Body of pancreas (tissue), 4 donors: Measurements from ENCODE around the gene FAU. TPM values are rescaled to one million over a fixed set of nuclear protein-coding genes. Genes with fewer than 3 reads are reported as not detected.
A peak's percentile ranks its signal among the peaks of the same experiment; 100 is the strongest.

Experiments used
- ATAC-seq: fragments of 150-250 bp; one replicate; pipeline ENCODE4 v1.9.1; 2016
- DNase-seq, 4 donors: peaks; one replicate each; pipeline ENCODE4 v3.0.0-alpha.2; 2019
- H3K27ac ChIP-seq, 4 donors: fragments of 200-600 bp; sonication (generic); 1 replicate in 3 of 4; 2 replicates in 1 of 4; pipeline versions ENCODE4 v1.5.1 to v1.6.1; 2016 to 2019; ENCODE audit warnings: mild to moderate bottlenecking in 1 of 4, mixed read lengths in 1 of 4, moderate library complexity in 1 of 4
- H3K27me3 ChIP-seq, 2 donors: fragments of 200-600 bp; sonication (generic); one replicate each; pipeline ENCODE4 v1.6.0; 2016; ENCODE audit warnings: mild to moderate bottlenecking in 1 of 2
- H3K36me3 ChIP-seq, 2 donors: fragments of 200-600 bp; sonication (generic); replicated peaks in 1 of 2; 2 replicates each; pipeline ENCODE4 v1.5.1; 2016; ENCODE audit warnings: low read depth in 2 of 2; ENCODE audit not compliant: insufficient read depth in 1 of 2
- H3K4me1 ChIP-seq: fragments of 200-600 bp; sonication (generic); one replicate; pipeline ENCODE4 v1.6.0; 2016
- H3K4me3 ChIP-seq, 2 donors: fragments of 200-600 bp; sonication (generic); 1 replicate in 1 of 2; 2 replicates in 1 of 2; pipeline ENCODE4 v1.5.1; 2016 to 2019
- H3K9me3 ChIP-seq, 3 donors: fragments of 200-600 bp; sonication (generic); 1 replicate in 2 of 3; 2 replicates in 1 of 3; pipeline ENCODE4 v1.5.1; 2016
- POLR2A ChIP-seq, 3 donors: fragments of 450-650 bp; IDR thresholded peaks; one replicate each; pipeline ENCODE4 v1.6.1; 2016; ENCODE audit warnings: antibody characterized with exemption in 3 of 3, mild to moderate bottlenecking in 2 of 3
- WGBS, 2 donors: methylation state at CpG; one replicate each; pipeline ENCODE4 v1.1.5; 2017; 5-methylcytosine and 5-hydroxymethylcytosine counted together
- intact Hi-C: fragments of 100-400 bp; cut with DNase I; formaldehyde crosslinking; loops from one replicate; pipeline ENCODE4 v1.15.1; 2023
- total RNA-seq, 2 donors: library from RNA; depleted of rRNA; stranded (reverse); fragments of >200 nt; gene quantifications; one replicate each; pipeline ENCODE4 v1.1.0, GENCODE V29; 2016
- TF ChIP-seq, protein P1 (sequence below), 7 experiments: fragments of 450-650 bp in 4 of 7; fragments of 200-600 bp in 3 of 7; sonication (generic) in 3 of 7; IDR thresholded peaks; one replicate each; pipeline ENCODE4 v1.5.1; 2016 to 2019; ENCODE audit warnings: antibody characterized with exemption in 7 of 7

Gene FAU
- total RNA-seq, 2 donors from 2014 or later: 1,320 to 1,355 TPM

- Histone ChIP-seq H3K27me3 (no peaks in the 10 kb centered on the region), H3K9me3 (no peaks in the 10 kb centered on the region), H3K4me1 (peaks cover 64% of the 10 kb centered on the region), H3K27ac (peak overlapping the region in 3 of 4 donors; percentile 64 to 78 (median 72)), H3K4me3 (no peak overlapping the region), H3K36me3 (no peaks in the 10 kb centered on the region)
- 61% methylated on average over 7 to 8 of the region's 8 CpGs for whole genome bisulfite sequencing, 2 donors
- TF ChIP-seq POLR2A (IDR thresholded peaks at IDR 0.05): no peak
- TF ChIP-seq, protein P1, sequence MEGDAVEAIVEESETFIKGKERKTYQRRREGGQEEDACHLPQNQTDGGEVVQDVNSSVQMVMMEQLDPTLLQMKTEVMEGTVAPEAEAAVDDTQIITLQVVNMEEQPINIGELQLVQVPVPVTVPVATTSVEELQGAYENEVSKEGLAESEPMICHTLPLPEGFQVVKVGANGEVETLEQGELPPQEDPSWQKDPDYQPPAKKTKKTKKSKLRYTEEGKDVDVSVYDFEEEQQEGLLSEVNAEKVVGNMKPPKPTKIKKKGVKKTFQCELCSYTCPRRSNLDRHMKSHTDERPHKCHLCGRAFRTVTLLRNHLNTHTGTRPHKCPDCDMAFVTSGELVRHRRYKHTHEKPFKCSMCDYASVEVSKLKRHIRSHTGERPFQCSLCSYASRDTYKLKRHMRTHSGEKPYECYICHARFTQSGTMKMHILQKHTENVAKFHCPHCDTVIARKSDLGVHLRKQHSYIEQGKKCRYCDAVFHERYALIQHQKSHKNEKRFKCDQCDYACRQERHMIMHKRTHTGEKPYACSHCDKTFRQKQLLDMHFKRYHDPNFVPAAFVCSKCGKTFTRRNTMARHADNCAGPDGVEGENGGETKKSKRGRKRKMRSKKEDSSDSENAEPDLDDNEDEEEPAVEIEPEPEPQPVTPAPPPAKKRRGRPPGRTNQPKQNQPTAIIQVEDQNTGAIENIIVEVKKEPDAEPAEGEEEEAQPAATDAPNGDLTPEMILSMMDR (IDR thresholded peaks at IDR 0.05): no peak
- intact Hi-C loops: no loop called here
- DNase-seq (peak in 3 of 4 donors; percentile 44 to 73 (median 49)), ATAC-seq (peak; percentile 77)
These were observed 19.5 kb downstream of the FAU start for GRCh38 chr11:65102142-65103095.

GRCh38 chr11:65100674-65101350, 21.1 kb downstream of the FAU start:
- WGBS, 2 donors: 75 to 76% methylated on average over 6 of the region's 6 CpGs
- ATAC-seq: no peak
- Histone ChIP-seq H3K27me3 (no peaks in the 10 kb centered on the region), H3K36me3 (no peaks in the 10 kb centered on the region), H3K9me3 (no peaks in the 10 kb centered on the region), H3K4me3 (no peak overlapping the region), H3K27ac (peak overlapping the region; percentile 19 to 78 (median 52)), H3K4me1 (peaks cover 74% of the 10 kb centered on the region)
- no peak for TF ChIP-seq POLR2A (IDR thresholded peaks at IDR 0.05)
- TF ChIP-seq, protein P1 (IDR thresholded peaks at IDR 0.05): no peak
- intact Hi-C loops: no loop called here
- DNase-seq: no peak

- no peak for TF ChIP-seq POLR2A (IDR thresholded peaks at IDR 0.05)
- TF ChIP-seq, protein P1 (IDR thresholded peaks at IDR 0.05): no peak
- no peak for ATAC-seq
- Histone ChIP-seq H3K27me3 (no peaks in the 10 kb centered on the region), H3K4me3 (peak overlapping the region; percentile 83 to 84), H3K36me3 (no peaks in the 10 kb centered on the region), H3K4me1 (peaks cover 41% of the 10 kb centered on the region), H3K27ac (peak overlapping the region; percentile 84 to 99 (median 94)), H3K9me3 (no peaks in the 10 kb centered on the region)
- WGBS, 2 donors: 22 to 33% methylated on average over 1 to 8 of the region's 8 CpGs
- no peak for DNase-seq
- intact Hi-C loops: no loop called here
These were observed 25.0 kb downstream of the FAU start for GRCh38 chr11:65096926-65097325.

GRCh38 chr11:65095974-65096806, 25.7 kb downstream of the FAU start, which contains the start of gene VPS51:
TSS of gene VPS51 (plus strand) at chr11:65096214. CDS start at chr11:65096251, 37 bp downstream.
- ATAC-seq (peak; percentile 95), DNase-seq (peak; percentile 88 to 95 (median 94))
- Histone ChIP-seq H3K27ac (peak within 1 kb of the TSS; percentile 84 to 99 (median 94)), H3K36me3 (no peaks in the 10 kb centered on the region), H3K27me3 (no peaks in the 10 kb centered on the region), H3K4me1 (peaks cover 34% of the 10 kb centered on the region), H3K4me3 (peak within 1 kb of the TSS; percentile 83 to 84), H3K9me3 (no peaks in the 10 kb centered on the region)
- intact Hi-C loops: no loop called here
- TF ChIP-seq POLR2A (IDR thresholded peaks at IDR 0.05): peak; percentile 68 to 86 (median 85)
- TF ChIP-seq, protein P1 (IDR thresholded peaks at IDR 0.05): peak in 3 of 7 experiments; percentile 17 to 39 (median 30)
- 0 to 1% methylated on average over 8 to 40 of the region's 52 CpGs for WGBS, 2 donors
